Fibroblast of mammary gland (primary cell): ENCODE data around the gene CARS2.

Experiments
- DNase-seq: peaks from one replicate; pipeline ENCODE4 v3.0.0-alpha.2; 2010; ENCODE audit warnings: low read depth
- H3K4me3 ChIP-seq: 2 replicates; pipeline ENCODE4 v1.5.1; 2011; ENCODE audit warnings: low read depth, mild to moderate bottlenecking, low read length, moderate library complexity; ENCODE audit not compliant: control insufficient read depth
- TF ChIP-seq, protein P1 (sequence below): conservative IDR thresholded peaks from 2 replicates; pipeline ENCODE4 v1.5.1; 2011; ENCODE audit warnings: low read depth, low read length, inconsistent platforms; ENCODE audit not compliant: control insufficient read depth, insufficient read depth

The CARS2 gene

DNA sequence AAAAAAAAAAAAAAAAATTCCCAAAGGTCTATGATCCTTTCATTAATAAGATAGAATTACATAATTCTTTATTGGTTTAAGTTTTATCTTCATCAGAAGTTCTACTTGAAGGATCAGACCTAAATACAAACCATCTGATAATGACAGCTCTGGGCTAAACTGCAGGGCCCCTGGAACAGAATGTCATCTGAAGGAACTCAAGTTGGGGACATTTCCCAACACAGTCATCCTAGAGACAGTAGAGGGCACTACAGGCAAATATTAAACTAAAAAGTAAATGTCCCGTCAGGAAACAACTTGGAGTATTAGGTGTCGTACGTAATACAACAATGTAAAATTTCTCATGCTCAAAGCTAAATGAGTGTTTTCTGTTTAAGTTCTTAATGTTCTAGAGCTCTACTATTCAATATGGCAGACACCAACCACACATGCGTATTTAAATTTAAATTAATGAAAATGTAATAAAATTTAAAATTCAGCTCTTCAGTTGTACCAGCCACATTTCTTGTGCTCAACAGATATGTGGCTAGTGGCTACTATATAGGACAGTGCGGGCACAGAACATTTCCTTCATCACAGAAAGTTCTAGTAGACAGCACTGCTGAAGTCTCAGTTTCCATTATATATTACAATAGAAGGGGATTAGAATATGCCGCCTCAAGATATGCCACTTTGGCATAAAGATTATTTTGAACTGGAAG lies 112.3 kb downstream of the CARS2 start:
- TF ChIP-seq, protein P1, sequence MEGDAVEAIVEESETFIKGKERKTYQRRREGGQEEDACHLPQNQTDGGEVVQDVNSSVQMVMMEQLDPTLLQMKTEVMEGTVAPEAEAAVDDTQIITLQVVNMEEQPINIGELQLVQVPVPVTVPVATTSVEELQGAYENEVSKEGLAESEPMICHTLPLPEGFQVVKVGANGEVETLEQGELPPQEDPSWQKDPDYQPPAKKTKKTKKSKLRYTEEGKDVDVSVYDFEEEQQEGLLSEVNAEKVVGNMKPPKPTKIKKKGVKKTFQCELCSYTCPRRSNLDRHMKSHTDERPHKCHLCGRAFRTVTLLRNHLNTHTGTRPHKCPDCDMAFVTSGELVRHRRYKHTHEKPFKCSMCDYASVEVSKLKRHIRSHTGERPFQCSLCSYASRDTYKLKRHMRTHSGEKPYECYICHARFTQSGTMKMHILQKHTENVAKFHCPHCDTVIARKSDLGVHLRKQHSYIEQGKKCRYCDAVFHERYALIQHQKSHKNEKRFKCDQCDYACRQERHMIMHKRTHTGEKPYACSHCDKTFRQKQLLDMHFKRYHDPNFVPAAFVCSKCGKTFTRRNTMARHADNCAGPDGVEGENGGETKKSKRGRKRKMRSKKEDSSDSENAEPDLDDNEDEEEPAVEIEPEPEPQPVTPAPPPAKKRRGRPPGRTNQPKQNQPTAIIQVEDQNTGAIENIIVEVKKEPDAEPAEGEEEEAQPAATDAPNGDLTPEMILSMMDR = peak; percentile 63
- DNase-seq = peak; percentile 75
- no peak overlapping the region for H3K4me3 ChIP-seq

DNA sequence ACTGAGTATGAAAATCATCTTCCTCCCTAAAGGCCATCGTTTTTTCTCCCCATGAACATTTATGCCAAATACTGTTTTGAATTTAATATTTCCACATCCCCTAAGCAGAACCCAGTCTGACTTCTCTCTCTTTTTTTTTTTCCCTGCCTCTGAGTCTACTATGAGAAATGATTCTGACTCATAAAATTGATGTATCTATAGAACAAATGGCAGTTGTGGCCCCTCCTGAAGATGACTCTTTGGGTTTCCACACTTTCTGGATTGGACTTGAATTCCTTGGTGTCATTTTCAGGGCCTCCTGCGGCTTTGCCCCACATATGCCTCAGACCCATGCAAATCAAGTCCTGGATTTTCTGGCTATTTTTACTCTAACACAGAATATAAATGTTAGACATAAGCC lies 113.3 kb downstream of the CARS2 start:
- peak; percentile 92 for DNase-seq
- TF ChIP-seq, protein P1 = no peak

More for the DNA sequence above, 113.3 kb downstream of the CARS2 start:
- no peak overlapping the region for H3K4me3 ChIP-seq
